22Rv1 (cell line): ENCODE data around the gene ITGA8.

Source experiments
- H3K27ac ChIP-seq: fragments of 450-650 bp; 2 replicates; pipeline ENCODE4 v1.5.1; 2017
- ZFX ChIP-seq: fragments of 450-650 bp; IDR thresholded peaks from 2 replicates; pipeline ENCODE4 v1.6.1; 2017; ENCODE audit warnings: antibody characterized with exemption, borderline replicate concordance
- TF ChIP-seq, protein P1 (sequence below): fragments of 450-650 bp; IDR thresholded peaks from 2 replicates; pipeline ENCODE4 v1.5.1; 2017; ENCODE audit warnings: mild to moderate bottlenecking

Gene ITGA8

DNA sequence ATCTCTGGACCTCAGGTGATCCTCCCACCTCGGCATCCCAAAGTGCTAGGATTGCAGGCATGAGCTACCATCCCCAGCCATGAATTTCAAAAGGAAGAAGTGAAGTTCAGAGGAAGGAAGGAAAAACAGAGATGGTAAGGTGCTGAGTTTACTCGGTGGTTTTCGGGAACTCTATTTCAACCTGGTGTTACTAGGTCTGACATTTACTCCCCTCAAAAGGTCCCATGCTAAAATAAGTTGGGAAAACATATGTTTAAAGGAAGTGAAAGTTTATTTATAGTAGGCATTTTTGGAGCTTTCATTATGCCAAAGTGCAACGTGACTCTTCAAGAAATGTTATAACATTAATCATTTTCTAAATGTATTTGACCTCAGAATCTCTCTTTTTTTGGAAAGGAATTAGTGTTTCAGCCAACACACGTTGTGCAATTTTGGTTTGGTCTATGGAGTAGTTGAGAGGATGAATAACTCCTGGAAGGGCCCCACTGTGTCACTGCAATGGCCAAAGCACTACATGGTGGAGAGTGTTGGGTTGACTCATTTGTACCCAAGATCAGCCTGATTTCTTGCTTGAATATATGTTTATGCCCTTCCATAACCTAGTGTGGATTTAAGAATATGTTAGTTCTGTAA lies 233.9 kb downstream of the ITGA8 start:
- no peak overlapping the region for H3K27ac ChIP-seq
- no peak for TF ChIP-seq ZFX
- TF ChIP-seq, protein P1, sequence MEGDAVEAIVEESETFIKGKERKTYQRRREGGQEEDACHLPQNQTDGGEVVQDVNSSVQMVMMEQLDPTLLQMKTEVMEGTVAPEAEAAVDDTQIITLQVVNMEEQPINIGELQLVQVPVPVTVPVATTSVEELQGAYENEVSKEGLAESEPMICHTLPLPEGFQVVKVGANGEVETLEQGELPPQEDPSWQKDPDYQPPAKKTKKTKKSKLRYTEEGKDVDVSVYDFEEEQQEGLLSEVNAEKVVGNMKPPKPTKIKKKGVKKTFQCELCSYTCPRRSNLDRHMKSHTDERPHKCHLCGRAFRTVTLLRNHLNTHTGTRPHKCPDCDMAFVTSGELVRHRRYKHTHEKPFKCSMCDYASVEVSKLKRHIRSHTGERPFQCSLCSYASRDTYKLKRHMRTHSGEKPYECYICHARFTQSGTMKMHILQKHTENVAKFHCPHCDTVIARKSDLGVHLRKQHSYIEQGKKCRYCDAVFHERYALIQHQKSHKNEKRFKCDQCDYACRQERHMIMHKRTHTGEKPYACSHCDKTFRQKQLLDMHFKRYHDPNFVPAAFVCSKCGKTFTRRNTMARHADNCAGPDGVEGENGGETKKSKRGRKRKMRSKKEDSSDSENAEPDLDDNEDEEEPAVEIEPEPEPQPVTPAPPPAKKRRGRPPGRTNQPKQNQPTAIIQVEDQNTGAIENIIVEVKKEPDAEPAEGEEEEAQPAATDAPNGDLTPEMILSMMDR = no peak

- H3K27ac ChIP-seq = no peak overlapping the region
- TF ChIP-seq, protein P1 = no peak
- no peak for TF ChIP-seq ZFX
These were observed 234.7 kb downstream of the ITGA8 start for GRCh38 chr10:15485027-15485426.

GRCh38 chr10:15484128-15484527 lies 235.6 kb downstream of the ITGA8 start:
- no peak overlapping the region for H3K27ac ChIP-seq

DNA sequence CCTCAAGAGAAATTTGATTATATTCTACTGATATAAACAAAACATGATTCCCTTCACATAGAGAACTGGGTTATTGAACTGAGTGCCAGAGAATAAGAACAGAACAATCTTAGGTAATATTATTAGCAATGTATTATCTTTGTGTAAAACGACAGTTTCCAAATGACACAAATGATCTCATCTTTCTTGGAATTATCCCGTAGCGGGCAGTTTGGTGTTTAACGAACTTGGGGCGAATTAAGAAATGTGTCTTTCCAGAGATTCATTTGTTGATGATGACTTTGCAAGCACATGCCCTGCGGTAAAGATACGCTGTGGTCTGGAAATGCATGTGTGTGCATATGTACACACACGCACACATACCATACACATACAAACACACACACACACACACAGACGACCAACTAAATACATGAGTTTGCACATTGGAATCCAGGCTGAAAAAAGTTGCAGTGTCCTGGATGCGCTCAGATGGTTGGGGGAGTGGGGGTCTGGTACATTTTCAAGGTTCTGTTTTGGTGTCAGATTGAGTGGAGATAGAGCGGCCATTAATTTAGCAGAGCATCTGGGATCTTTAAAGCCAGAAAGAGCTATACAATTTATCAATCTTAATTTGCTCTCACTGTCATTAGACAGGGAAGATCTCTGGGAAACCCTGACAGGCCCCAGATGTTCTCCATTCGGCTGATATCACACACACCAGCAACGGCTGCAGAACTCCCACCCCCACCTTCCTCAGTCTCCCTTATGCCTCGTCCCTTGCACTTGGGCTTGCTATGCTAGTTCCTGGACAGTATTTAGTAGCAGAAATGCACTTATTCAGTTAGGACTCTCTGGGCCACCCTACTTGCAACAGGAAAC lies 236.3 kb downstream of the ITGA8 start:
- H3K27ac ChIP-seq = no peak overlapping the region
- TF ChIP-seq, protein P1 = no peak
- TF ChIP-seq ZFX = no peak

More at GRCh38 chr10:15484128-15484527, 235.6 kb downstream of the ITGA8 start:
- TF ChIP-seq ZFX = no peak

DNA sequence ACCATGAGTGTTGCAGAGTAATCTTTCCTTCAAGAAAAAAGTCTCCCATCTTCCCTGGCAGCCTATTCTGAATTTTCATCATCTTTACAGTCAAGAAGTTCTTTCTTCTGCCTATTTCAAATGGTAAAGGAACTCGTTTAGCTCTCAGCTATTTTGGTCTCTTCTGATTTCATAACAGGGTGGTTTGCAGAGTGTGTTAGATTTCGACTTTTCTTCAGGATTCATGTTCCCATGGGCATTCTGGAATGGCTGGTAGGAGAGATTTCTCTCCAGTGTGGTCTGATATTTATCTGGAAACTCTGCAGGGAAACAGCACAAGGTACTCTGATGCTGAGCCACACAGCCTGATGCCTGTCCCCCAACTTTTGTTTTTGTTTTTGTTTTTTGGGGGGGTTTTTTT lies 237.6 kb downstream of the ITGA8 start:
- H3K27ac ChIP-seq = no peak overlapping the region
- no peak for TF ChIP-seq ZFX
- TF ChIP-seq, protein P1 = no peak

DNA sequence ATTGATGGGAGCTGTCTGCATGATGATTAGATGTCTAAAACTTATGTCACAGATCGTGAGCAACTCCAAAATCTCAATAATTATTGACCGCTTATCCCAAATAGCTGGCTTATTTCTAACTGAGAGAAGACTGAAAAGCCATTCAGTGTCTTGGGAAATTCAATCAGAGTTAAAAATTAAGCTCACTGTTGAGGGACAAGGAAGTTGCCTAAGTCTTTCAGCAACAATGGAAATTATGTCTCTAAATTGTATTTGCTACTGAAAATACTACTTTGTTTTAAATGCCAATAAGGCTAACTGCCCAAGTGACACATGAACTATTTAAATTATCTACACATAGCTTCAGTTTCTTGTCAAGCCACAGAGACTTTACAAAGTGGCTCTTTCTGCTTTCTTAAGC lies 240.8 kb downstream of the ITGA8 start:
- TF ChIP-seq ZFX = no peak
- TF ChIP-seq, protein P1 = no peak
- H3K27ac ChIP-seq = no peak overlapping the region

GRCh38 chr10:15478429-15478828 lies 241.3 kb downstream of the ITGA8 start:
- H3K27ac ChIP-seq = no peak overlapping the region
- TF ChIP-seq, protein P1 = no peak
